SU-DHL-6 (cell line): ENCODE data around the gene COL1A1.

ENCODE experiments used
- H2AFZ ChIP-seq: fragments of 200-600 bp; sonication (generic); 2 replicates; pipeline ENCODE4 v1.6.1; 2014; ENCODE audit warnings: low read depth, mild to moderate bottlenecking, moderate library complexity, mixed read lengths, antibody characterized with exemption, low read length; ENCODE audit not compliant: severe bottlenecking
- H3F3A ChIP-seq: fragments of 200-600 bp; shearing (Covaris generic); 2 replicates; pipeline ENCODE4 v1.6.0; 2016; ENCODE audit warnings: antibody characterized with exemption, mild to moderate bottlenecking; ENCODE audit not compliant: insufficient read depth
- H3K27ac ChIP-seq: fragments of 200-600 bp; sonication (generic); 2 replicates; pipeline ENCODE4 v1.5.1; 2016; ENCODE audit warnings: low read depth, mild to moderate bottlenecking, low read length, moderate library complexity, mixed read lengths
- H3K27me3 ChIP-seq: fragments of 200-600 bp; sonication (generic), shearing (Covaris generic); 2 replicates; pipeline ENCODE4 v1.6.0; 2014; ENCODE audit warnings: mild to moderate bottlenecking, low read length
- H3K36me3 ChIP-seq: fragments of 200-600 bp; sonication (generic); 2 replicates; pipeline ENCODE4 v1.6.1; 2014; ENCODE audit warnings: mild to moderate bottlenecking, low read length, mixed read lengths
- H3K4me2 ChIP-seq: fragments of 300-600, 200-600 bp; shearing (Covaris generic), sonication (generic); 2 replicates; pipeline ENCODE4 v1.6.0; 2014; ENCODE audit warnings: low read length, low read depth, mild to moderate bottlenecking; ENCODE audit not compliant: poor library complexity, severe bottlenecking
- H3K4me3 ChIP-seq: fragments of 200-600 bp; sonication (generic); 2 replicates; pipeline ENCODE4 v1.5.1; 2014; ENCODE audit warnings: antibody characterized with exemption, low read length, mild to moderate bottlenecking, mixed read lengths; ENCODE audit not compliant: insufficient read depth, poor library complexity, severe bottlenecking
- H3K79me2 ChIP-seq: fragments of 200-600 bp; sonication (generic); 2 replicates; pipeline ENCODE4 v1.6.1; 2014; ENCODE audit warnings: mild to moderate bottlenecking, low read length, moderate library complexity; ENCODE audit not compliant: insufficient read depth
- H3K9ac ChIP-seq: fragments of 200-600 bp; sonication (generic); 2 replicates; pipeline ENCODE4 v1.7.0; 2014; ENCODE audit warnings: mild to moderate bottlenecking, low read length
- H3K9me2 ChIP-seq: fragments of 200-600 bp; sonication (generic); replicated peaks from 2 replicates; pipeline ENCODE4 v1.6.1; 2014; ENCODE audit warnings: low read length; ENCODE audit not compliant: insufficient read depth
- H3K9me3 ChIP-seq: fragments of 200-600 bp; sonication (generic); 2 replicates; pipeline ENCODE4 v1.6.1; 2014; ENCODE audit warnings: low read length, mixed read lengths; ENCODE audit not compliant: insufficient read depth
- H4K20me1 ChIP-seq: fragments of 200-600 bp; sonication (generic); 2 replicates; pipeline ENCODE4 v1.6.1; 2014; ENCODE audit warnings: low read depth, mild to moderate bottlenecking, antibody characterized with exemption, low read length, moderate library complexity, mixed read lengths
- CTCF ChIP-seq: fragments of 200-600 bp; sonication (generic); IDR thresholded peaks from one replicate; pipeline ENCODE4 v1.5.1; 2017; ENCODE audit warnings: antibody characterized with exemption, mild to moderate bottlenecking, low read length, moderate library complexity; ENCODE audit not compliant: insufficient read depth, poor library complexity, severe bottlenecking
- EZH2phosphoT487 ChIP-seq: fragments of 200-600 bp; sonication (generic), shearing (Covaris generic); conservative IDR thresholded peaks from 2 replicates; pipeline ENCODE4 v1.6.1; 2018; ENCODE audit warnings: mild to moderate bottlenecking, antibody characterized with exemption, low read length, moderate library complexity, mixed read lengths

COL1A1 gene

DNA sequence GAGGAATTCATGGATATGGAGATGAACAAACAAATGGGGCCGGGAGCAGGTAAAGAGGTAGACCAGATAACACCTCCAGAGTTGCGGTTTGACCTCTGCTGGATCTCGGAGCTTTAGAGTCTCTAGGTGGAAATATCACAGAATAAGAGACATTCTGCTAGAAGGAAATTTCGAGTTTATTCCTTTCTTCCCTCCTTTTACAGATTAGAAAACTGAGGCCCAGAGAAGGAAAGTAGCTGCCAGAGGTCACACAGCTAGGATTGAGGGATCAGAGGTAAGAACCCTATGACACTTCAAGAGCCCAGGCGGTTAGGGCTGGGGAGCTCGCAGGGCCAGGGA is 7.7 kb upstream of the COL1A1 start:
- no peak overlapping the region for H3K9ac ChIP-seq
- no peak overlapping the region for H3K27ac ChIP-seq
- no peaks in the 10 kb centered on the region for H3K27me3 ChIP-seq
- H3K9me3 ChIP-seq = no peaks in the 10 kb centered on the region
- no peaks in the 10 kb centered on the region for H4K20me1 ChIP-seq
- no peak for TF ChIP-seq CTCF
- TF ChIP-seq EZH2phosphoT487 = no peak
- no peak overlapping the region for H3K4me2 ChIP-seq
- H3F3A ChIP-seq = no peaks in the 10 kb centered on the region
- no peak overlapping the region for H3K4me3 ChIP-seq
- H2AFZ ChIP-seq = no peak overlapping the region
- no peaks in the 10 kb centered on the region for H3K79me2 ChIP-seq
- H3K9me2 ChIP-seq = no peaks in the 10 kb centered on the region
- no peaks in the 10 kb centered on the region for H3K36me3 ChIP-seq

DNA sequence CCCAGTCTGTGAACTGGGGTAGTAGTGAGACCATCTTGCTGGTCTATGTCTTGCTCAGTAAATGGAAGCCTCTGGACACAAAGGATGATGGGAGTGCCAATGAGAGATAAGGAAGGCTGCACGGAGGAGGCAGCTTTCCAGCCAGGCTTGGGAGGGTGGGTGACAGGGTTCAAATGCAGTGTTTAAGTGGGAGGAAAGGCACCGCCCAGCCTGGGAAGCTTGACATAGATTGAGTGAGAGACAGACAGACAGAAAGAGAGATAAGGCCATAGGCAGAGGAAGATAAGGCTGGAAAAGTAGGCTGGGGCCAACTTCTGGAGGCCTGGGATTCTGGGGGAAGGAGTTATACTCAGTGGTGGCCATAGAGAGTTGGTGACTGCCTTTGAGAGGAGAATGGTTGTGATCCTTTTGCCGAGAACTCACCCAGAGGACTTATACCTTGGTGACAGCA is 7.2 kb upstream of the COL1A1 start:
- H3K27ac ChIP-seq = no peak overlapping the region
- H3K27me3 ChIP-seq = no peaks in the 10 kb centered on the region
- no peak for TF ChIP-seq EZH2phosphoT487
- no peak for TF ChIP-seq CTCF
- no peaks in the 10 kb centered on the region for H3K9me3 ChIP-seq
- H3F3A ChIP-seq = no peaks in the 10 kb centered on the region
- H3K79me2 ChIP-seq = no peaks in the 10 kb centered on the region
- H2AFZ ChIP-seq = no peak overlapping the region
- no peak overlapping the region for H3K9ac ChIP-seq
- no peaks in the 10 kb centered on the region for H3K9me2 ChIP-seq
- no peak overlapping the region for H3K4me3 ChIP-seq
- no peak overlapping the region for H3K4me2 ChIP-seq
- no peaks in the 10 kb centered on the region for H3K36me3 ChIP-seq
- no peaks in the 10 kb centered on the region for H4K20me1 ChIP-seq

DNA sequence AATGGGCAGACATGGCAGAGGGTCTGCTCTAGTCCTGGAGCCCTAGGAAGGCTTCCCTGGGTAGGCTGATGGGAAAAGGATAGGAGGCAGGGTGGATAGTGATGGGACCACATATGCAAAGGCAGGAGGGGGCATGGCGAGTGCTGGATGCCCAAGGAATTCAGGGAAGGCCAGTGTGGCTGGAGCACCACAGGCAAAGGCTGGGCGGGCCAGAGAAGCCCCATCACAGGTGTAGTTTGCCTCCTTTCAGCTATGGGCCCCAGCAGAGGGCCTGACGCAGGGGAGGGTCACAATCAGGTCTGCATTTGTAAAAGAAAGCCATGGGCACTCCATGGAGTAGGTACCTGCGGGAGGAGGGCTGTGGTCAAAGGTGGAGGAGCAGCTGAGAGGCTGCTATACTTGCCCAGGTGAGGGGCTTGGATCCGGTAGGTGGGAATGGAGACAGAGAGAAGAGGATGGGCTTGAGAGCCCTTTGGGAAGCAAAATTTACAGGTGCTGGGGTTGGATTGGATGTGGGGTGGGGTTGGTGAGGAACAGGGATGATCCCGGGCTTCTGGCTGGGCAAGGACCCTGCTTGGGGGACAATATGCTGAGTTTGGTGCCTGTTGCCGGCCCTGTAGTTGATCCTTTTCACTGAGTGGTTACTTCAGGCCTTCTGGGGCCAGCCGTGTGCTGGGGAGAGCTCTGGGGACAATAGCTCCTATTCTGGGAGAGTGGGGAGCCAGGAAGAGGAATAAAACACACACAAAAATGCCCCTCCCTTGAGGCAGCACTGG is 6.5 kb upstream of the COL1A1 start:
- Histone ChIP-seq H3F3A (no peaks in the 10 kb centered on the region), H3K9ac (no peak overlapping the region), H3K27me3 (no peaks in the 10 kb centered on the region), H3K4me3 (no peak overlapping the region), H2AFZ (no peak overlapping the region), H3K9me2 (no peaks in the 10 kb centered on the region), H3K9me3 (no peaks in the 10 kb centered on the region), H3K79me2 (no peaks in the 10 kb centered on the region), H3K36me3 (no peaks in the 10 kb centered on the region), H3K27ac (no peak overlapping the region), H3K4me2 (no peak overlapping the region), H4K20me1 (no peaks in the 10 kb centered on the region)
- TF ChIP-seq EZH2phosphoT487 (no peak), CTCF (no peak)
